Posterior cingulate gyrus (tissue), 11 donors: Measurements from ENCODE around the gene FAM107A.

Experiments used
- DNase-seq, 10 donors: peaks; one replicate each; pipeline versions ENCODE4 v3.0.0 to v3.0.0-alpha.2; 2020 to 2021; ENCODE audit warnings: mixed read lengths in 3 of 10
- intact Hi-C: fragments of 100-400 bp; cut with DNase I; formaldehyde crosslinking; loops from one replicate; pipeline ENCODE4 v1.15.1; 2023

Gene FAM107A

GRCh38 chr3:58522759-58523425 lies 54.3 kb downstream of the FAM107A start:
- no peak for DNase-seq
- intact Hi-C loops: no loop called here

- DNase-seq: peak in 8 of 10 donors; percentile 28 to 87 (median 54)
- intact Hi-C loops: no loop called here
Observed at GRCh38 chr3:58521917-58522631, 55.1 kb downstream of the FAM107A start.

GRCh38 chr3:58521336-58521670 lies 55.9 kb downstream of the FAM107A start:
- no peak for DNase-seq
- intact Hi-C loops: no loop called here

GRCh38 chr3:58520403-58521335 lies 56.5 kb downstream of the FAM107A start:
- intact Hi-C loops: no loop called here
- no peak for DNase-seq

- DNase-seq: no peak
- intact Hi-C loops: no loop called here
Observed at GRCh38 chr3:58519668-58520402, 57.4 kb downstream of the FAM107A start.

GRCh38 chr3:58518291-58518789 lies 58.9 kb downstream of the FAM107A start:
- intact Hi-C loops: no loop called here
- DNase-seq: no peak

GRCh38 chr3:58514405-58514804 lies 62.8 kb downstream of the FAM107A start:
- no peak for DNase-seq
- intact Hi-C loops: no loop called here
